PC-9 (cell line): ENCODE results near the gene SLC6A1.

ENCODE experiments used
- EZH2 ChIP-seq: fragments of 200-600 bp; sonication (generic); IDR thresholded peaks from 2 replicates; pipeline ENCODE4 v1.8.0; 2017; ENCODE audit warnings: antibody characterized with exemption, low read depth
- TF ChIP-seq, protein P1 (sequence below): fragments of 200-600 bp; sonication (generic); conservative IDR thresholded peaks from 2 replicates; pipeline ENCODE4 v1.6.1; 2017; ENCODE audit warnings: mixed run types, antibody characterized with exemption, mild to moderate bottlenecking, moderate library complexity

DNA sequence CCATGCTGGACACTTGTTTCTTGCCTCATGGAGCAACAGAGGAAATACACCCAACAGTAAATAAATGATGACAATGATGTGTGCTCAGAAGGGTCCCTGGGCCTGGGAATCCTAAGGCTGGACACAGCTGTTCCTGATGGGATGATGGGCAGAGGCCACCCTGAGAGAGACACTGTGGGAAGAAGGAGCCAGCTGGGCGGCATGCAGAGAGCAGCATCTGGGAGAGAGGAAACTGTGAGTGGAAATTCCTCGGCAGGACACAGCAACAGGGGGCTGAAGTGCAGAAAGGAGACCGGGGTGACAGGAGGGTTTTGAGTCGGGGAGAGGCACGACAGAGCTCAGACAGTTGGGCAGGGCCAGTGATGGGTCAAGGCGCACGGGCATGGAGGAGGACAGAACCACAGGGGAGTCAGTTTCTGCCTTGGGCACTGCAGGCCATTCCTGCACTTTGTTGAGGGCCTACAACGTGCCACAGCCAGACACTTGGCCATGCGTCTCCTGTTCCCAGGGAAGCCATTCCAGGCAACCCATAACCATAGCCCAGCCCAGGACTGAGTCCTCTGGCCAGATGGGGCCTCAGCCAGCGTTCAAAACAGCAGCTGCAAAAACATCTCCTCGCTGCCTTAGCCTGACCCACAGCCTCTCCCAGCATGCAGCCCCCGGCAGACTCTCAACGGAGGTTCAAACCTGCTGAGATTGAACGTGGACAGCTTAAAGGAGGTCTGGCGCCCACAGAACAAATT lies 36.7 kb upstream of the SLC6A1 start:
- TF ChIP-seq, protein P1, sequence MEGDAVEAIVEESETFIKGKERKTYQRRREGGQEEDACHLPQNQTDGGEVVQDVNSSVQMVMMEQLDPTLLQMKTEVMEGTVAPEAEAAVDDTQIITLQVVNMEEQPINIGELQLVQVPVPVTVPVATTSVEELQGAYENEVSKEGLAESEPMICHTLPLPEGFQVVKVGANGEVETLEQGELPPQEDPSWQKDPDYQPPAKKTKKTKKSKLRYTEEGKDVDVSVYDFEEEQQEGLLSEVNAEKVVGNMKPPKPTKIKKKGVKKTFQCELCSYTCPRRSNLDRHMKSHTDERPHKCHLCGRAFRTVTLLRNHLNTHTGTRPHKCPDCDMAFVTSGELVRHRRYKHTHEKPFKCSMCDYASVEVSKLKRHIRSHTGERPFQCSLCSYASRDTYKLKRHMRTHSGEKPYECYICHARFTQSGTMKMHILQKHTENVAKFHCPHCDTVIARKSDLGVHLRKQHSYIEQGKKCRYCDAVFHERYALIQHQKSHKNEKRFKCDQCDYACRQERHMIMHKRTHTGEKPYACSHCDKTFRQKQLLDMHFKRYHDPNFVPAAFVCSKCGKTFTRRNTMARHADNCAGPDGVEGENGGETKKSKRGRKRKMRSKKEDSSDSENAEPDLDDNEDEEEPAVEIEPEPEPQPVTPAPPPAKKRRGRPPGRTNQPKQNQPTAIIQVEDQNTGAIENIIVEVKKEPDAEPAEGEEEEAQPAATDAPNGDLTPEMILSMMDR = no peak
- no peak; the same call in 1 of the 2 replicates for TF ChIP-seq EZH2
